NCI-H1105 (cell line): ENCODE results near the gene MAPK1.
"Not testable (repeated sequence)": the region's sequence is repeated elsewhere in the genome, so short reads cannot be mapped to it uniquely, and the experiment has no call there.

Experiments
- DNase-seq: peaks from one replicate; lab custom pipeline; 2025; lab: John Stamatoyannopoulos, UW

Gene MAPK1

DNA sequence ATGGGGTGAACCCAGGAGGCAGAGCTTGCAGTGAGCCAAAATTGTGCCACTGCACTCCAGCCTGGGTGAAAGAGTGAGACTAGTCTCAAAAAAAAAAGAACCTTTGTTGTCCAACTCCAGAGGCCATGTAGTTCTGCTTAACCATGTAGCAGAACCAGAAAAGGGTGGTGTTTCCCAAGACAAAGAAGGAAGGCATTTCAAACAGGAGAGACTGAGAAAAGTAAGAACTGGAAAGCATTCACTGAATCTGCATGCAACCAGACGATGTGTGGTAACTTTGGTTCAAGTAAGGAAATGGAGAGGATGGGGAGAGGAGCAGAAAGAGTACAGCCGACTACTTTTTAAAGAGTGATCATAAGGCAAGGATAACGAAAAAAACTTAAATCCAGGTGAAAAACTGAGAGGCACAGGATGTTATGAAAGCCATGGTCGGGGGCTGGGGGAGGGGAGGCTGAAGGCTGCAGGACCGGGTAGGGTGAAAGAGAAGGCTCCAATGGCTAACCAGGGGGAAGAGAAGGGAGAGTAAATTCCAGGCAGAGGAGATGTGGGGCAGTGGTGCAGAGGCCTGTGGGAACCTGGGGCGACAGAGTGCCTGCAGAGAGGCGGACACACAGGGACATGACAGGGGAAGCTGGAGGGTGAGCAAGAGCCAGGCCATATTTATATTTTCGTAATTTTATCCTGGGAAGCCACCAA lies 48.8 kb downstream of the MAPK1 start:
- DNase-seq: no peak

DNA sequence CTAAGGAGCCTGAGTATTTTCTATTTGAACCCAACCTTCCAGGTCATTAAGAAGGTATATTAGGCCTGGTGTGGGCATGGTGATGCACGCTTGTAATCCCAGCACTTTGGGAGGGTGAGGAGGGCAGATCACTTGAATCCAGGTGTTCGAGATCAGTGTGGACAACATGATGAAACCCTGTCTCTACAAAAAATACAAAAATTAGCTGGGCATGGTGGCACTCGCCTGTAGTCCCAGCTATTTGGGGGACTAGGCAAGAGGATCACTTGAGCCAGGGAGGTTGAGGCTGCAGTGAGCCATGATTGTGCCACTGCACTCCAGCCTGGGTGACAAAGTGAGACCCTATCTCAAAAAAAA lies 50.0 kb downstream of the MAPK1 start:
- not testable (repeated sequence) for DNase-seq

DNA sequence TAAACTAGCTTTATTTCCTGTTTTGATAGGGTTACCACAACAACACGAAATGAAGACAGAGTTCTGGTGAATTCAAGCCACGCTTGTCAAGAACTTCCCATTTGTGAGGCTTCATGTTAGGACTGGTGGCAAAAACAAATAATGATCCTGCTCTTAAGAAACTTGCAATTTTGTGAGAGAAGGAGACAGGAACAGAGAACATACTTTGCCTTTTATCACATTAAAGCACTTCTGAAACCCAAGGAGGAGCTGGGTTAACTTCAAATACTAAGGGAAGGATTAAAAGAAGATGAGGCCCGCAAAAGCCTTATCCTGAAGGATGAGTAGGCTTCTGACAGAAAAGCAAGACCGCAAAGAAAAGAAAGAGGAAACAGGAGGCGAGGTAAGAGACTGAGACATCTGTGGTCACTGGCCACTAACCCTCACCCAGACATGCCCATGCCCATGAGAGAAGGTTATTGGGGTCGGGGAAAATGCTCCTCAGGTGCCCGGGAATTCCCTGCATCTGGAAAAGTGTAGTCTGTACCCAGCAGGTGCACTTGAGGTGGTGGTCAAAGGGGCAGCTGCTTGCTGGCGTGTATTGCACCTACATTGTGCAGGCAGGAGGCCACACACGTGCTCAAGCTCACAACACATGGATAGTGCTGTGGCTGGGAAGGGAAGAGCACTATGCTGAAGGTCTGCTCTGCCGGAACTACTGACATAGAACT lies 50.5 kb downstream of the MAPK1 start:
- DNase-seq: no peak

DNA sequence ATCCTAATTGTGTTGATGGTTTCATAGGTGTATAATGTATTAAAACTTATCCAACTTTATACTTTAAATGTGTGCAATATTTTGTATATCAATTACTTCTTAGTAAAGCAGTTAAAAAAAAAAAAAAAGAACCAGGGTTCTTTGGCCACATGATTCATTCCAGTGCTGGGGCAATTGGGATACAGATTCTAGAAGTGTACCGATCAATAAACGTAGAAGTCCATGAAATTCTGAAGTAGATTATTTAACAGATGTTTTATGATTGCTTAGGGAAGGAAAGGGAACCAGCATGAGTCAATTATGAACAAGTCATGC lies 51.0 kb downstream of the MAPK1 start:
- no peak for DNase-seq

DNA sequence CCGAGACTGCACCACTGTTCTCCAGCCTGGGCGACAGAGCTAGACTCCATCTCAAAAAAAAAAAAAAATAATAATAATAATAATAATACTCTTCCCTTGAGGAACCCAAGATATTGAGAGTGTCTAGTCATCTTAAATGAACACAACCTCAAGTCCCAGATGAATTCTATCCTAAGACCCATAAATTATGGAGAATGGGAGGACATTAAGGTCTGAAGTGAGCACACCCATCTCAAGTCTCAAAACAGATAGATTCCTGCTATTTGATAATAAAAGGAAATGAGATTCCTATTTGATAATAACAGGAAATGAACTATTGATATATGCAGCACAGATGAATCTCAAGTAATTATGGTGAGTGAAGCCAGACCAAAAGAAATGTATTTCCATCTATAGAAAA lies 51.5 kb downstream of the MAPK1 start:
- no peak for DNase-seq

DNA sequence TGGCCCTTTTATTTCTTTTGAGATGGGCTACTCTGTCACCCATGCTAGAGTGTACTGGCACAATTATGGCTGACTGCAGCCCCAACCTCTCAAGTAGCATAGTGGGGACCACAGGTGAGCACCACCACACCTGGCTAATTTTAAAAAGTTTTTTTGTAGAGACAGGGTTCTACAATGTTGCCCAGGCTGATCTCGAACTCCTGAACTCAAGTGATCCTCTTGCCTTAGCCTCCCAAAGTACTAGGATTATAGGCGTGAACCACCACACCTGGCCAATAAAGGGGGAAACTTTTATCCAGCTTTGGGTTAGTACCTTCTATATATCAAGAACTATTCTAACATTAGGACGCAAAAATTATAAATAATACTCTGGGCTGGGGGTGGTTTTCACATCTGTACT lies 52.1 kb downstream of the MAPK1 start:
- no peak for DNase-seq

DNA sequence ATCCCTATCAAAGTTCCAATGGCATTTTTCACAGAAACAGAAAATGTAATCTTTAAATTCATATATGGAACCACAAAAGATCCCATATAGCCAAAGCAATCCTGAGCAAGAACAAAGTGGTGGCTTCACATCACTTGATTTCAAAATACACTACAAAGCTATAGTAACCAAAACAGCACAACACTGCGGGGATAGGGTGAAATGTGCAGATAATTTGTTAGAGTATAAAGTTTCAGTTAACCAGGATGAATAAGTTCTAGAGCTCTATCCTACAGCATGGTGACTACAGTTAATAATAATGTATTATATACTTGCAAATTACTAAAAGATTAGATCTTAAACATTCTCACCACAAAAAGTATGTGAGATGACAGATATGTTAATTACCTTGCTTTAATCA lies 55.5 kb downstream of the MAPK1 start:
- no peak for DNase-seq

DNA sequence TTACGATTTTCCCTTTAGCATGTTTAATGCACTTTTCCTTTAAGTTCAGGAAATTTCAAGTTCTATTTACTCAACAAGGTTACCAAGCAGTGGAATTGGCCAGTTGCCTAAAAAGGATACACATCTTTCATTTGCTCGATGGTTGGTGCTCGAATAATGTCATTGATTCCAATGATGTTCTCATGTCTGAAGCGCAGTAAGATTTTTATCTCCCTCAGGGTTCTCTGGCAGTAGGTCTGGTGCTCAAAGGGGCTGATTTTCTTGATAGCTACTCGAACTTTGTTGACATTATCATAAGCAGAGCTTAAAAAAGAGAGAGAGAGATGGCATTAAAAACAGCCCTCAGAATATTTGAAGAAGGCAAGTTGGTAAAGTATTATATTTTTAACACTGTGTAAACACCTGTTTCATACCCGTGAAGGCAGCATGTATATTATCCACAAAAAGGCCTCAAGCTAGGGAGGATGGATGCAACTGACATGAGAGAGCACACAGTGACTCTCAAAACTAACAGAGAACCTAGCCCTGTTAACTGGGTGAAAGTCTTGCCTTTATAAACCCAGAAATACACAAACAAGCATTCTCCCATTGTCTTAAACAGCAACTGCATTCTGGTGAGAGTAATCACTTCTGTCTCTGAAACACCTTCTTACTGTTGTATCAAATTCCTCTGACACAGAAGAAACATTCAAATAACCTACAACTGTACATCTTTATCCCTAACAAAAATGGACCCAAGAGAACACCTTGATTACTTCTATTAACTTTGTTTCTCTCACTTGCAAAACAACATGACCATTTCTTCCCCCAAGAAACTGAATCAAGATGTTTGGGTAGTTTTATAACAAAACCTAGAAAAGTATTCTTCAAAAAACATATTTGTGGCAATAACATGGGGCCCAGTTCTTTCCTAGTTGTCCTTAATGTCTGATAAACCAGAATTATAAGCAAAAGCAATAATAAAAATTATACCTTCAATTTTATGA lies 59.6 kb downstream of the MAPK1 start:
- DNase-seq: peak; percentile 0

DNA sequence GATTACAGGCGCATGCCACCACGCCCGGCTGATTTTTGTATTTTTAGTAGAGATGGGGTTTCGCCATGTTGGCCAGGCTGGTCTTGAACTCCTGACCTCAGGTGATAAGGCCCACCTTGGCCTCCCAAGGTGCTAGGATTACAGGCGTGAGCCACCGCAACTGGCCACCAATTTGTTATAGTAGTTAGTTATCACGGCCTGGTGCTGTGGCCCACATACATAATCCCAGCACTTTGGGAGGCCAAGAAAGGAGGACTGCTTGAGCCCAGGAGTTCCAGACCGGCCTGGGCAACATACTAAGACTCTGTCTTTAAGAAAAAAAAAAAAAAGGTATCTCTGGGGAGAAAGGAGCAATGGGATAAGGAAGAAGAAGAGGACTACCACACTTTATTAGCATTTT lies 62.1 kb downstream of the MAPK1 start:
- DNase-seq: not testable (repeated sequence)

DNA sequence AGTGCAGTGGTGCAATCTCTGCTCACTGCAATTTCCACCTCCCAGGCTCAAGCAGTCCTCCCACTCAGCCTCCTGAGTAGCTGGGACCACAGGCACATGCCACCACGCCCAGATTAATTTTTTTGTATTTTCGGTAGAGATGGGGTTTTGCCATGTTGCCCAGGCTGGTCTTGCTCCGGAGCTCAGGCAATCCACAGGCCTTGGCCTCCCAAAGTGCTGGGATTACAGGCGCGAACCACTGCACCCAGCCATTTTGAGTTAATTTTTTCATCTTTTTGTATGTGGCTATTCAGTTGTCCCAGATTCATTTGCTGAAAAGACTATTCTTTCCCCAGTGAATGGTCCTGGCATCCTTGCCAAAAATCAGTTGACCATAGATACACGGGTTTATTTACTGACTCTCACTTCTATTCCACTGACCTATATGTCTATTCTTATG lies 63.6 kb downstream of the MAPK1 start:
- no peak for DNase-seq

DNA sequence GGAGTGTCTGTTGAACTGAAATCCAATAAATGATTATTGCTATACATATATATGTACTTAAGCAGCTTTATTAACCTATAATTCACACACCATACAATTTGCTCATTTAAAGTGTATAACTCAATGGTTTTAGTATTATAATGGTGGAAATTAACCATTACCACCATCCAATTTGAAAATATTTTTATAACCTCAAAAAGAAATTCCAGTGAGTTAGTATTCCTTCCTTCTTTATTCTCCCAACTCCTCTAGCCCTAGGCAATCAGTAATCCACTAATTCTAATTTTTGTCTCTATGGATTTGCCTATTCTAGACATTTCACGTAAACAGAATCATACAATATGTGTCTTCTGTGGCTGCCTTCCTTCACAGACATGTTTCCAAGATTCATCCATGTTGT lies 64.8 kb downstream of the MAPK1 start:
- no peak for DNase-seq

DNA sequence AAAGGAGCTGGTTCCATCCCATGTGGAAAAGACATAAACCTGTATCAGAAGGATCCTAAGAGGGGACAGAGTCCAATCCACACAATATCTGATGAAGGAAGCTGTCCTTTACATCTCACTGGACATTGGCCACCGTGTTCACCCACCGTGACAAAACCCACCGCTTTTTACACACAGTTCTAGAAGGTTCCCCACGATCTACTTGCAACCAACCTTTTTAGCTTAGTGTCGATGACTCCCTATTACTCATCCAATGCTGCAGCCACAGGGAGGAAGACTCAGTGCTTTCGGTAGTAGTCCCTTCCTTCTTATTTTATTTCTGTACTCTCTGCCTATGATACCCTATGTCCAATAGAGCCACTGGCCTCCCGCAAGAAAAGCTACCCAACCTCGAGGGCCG lies 65.4 kb downstream of the MAPK1 start:
- DNase-seq: no peak

DNA sequence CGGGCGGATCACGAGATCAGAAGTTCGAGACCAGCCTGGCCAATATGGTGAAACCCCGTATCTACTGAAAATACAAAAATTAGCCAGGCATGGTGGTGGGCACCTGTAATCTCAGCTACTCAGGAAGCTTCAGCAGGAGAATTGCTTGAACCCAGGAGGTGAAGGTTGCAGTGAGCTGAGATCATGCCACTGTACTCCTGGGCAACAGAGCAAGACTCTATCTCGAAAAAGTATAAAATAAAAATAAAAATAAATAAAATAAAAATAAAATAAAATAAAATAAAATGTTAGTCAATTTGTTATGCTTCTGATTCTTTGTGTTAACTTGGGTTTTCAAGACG lies 66.2 kb downstream of the MAPK1 start:
- not testable (repeated sequence) for DNase-seq

DNA sequence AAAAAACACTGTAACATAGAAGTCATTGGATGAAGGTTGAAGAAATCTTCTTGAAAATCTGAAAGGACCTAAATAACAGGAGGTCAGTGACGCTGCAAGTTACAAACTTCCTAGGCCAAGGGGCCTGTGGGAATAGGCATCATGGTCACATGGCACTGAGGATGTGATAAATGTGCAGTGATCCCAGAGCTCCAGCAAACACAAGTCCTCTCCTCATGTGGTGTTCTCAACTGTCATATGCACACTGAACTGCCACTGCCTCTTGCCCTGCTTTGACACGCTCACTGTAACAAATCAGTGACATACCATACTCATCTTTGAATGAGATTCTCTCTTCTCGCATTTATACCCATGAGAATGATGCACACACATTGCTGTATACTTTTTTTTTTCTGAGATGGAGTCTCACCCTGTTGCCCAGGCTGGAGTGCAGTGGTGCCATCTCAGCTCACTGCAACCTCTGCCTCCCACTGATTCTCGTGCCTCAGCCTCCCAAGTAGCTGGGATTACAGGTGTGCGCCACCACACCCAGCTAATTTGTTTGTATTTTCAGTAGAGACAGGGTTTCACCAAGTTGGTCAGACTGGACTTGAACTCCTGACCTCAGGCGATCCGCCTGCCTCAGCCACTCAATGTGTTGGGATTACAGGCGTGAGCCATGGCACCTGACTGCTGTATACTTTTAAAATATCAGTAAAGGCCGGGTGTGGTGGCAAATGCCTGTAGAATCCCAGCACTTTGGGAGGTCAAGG lies 66.7 kb downstream of the MAPK1 start:
- no peak for DNase-seq

DNA sequence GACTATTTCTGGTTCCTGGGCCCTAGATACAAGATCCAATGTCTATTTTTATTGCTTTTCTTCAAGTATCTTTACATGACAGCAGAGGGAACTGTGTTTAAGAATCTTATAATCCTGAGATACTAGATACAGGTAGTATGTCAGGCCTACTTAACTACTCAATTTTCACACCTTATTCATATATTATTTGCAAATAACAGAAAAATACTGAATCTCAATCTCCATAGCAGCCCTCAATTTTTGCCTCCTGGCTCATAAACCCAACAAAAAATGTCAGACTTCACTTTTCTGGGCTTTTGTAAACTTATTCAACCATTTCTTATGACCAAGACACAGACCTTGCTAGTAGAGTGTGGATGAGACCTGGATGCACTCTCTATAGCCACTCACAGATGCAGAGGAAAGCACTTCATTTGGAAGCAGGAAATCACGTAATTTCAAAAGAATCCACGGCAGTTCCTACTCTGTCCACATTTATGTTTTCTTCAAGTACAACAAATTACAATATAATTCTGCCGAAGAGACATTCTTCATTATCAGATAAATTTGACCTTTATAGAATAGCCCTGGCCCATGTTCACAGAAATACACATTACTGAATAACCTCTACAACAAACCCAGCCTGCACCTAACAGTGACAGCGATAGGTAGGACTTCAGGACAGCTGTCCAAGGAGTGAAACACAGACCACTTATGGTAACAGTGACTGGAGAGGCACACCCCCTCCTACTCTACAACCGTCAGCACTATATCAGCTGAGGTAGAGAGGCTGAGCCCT lies 69.8 kb downstream of the MAPK1 start:
- DNase-seq: no peak

DNA sequence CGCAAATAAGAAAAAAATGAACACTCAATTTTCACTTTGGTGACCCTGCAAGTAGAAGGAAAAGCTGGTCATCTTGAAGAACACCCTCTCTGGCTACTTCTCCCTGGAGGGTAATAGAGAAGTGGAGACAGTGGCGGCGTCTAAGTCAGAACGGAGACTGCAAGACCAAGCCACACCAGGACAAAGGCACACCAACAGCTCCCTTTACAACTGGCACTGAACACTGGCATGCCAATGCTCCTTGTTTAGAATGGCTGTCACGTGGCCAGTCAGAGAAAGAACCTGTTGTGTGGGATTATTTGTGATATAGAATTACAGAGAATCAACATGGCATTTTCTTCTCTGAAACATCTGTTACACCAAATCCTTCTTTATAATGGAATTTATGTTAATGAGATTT lies 70.6 kb downstream of the MAPK1 start:
- DNase-seq: no peak

DNA sequence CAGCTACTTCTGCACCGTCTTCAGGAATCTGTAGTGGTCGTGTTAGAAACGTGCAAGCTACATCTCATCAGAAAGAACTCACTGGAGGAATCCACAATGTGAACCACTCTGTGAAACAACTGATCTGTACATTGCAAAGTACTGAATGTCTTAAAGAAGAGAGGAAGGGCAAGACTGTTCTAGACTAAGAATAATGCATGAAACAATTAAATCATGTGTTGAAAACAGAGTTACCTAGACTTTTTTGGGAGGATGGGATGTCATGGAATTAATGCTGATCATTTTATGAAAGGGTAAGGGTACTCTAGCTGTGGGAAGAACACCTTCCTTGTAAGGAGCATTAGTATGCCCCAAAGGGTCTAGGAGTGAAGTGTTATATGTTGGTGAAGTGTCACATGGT lies 71.2 kb downstream of the MAPK1 start:
- DNase-seq: no peak

DNA sequence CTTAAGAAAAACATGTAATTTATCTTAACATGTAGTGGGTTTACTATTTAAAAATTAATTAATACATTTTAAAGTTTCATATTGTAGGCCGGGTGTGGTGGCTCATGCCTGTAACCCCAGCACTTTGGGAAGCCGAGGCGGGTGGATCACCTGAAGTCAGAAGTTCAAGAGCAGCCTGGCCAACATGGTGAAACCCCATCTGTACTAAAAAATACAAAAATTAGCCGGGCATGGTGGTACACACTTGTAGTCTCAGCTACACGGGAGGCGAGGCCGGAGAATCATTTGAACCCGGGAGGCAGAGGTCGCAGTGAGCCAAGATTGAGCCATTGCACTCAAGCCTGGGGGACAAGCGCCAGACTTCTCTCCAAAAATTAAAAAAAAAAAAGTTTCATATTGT lies 73.7 kb downstream of the MAPK1 start:
- DNase-seq: not testable (repeated sequence)

DNA sequence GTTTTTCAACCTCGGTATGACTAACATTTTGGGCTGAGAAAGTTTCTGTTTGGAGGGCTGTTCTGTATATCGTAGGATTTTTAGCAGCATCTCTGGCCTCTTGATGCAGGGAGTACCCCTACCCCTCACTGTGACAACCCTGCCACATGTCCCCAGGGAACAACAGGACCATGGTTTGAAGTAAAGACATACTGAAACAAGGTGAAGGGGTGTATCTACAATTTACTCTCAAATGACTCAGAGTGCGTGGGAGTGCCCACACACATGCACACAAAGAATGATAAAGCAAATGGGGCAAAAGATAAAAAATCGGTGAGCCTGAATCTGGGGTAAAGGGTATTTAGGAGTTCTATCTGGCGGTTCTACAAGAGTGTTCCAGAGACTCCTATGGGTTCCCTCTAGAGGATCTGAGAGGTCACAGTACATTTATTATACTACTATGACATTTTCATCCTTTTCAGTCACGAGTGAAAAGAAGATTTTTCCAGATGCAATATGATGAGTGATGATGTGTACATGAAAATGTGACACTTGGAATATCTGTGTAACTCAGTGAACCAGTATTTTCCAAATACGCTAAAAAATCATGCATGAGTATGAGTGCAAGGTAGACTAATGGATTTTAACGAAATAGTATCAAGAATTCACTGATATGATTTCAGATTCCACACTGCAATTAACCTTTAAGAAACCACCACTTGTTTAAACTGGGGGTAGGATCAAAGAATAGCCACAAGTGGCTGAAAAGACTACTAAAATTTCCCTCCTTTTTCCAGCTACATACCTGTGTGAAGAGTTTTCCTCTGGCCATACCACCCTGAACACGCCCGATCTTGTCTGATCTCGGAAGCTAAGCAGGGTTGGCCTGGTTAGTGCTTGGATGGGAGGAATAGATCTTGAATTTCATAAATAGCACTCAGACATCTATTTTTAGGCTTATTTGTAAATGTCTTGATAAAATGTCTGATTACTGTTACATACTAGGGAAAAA lies 75.5 kb downstream of the MAPK1 start:
- DNase-seq: no peak
